DOHH2 (cell line): ENCODE measurements around the gene CAV1.

ENCODE experiments used
- EZH2phosphoT487 ChIP-seq: fragments of 200-600 bp; sonication (generic); IDR thresholded peaks from 2 replicates; pipeline ENCODE4 v1.6.1; 2017; ENCODE audit warnings: borderline replicate concordance, mild to moderate bottlenecking, antibody characterized with exemption, low read length, moderate library complexity, mixed read lengths
- TF ChIP-seq, protein P1 (sequence below): fragments of 200-600 bp; sonication (generic); IDR thresholded peaks from one replicate; pipeline ENCODE4 v1.5.1; 2014; ENCODE audit warnings: antibody characterized with exemption, mild to moderate bottlenecking, low read depth, low read length; ENCODE audit not compliant: poor library complexity, severe bottlenecking

DNA sequence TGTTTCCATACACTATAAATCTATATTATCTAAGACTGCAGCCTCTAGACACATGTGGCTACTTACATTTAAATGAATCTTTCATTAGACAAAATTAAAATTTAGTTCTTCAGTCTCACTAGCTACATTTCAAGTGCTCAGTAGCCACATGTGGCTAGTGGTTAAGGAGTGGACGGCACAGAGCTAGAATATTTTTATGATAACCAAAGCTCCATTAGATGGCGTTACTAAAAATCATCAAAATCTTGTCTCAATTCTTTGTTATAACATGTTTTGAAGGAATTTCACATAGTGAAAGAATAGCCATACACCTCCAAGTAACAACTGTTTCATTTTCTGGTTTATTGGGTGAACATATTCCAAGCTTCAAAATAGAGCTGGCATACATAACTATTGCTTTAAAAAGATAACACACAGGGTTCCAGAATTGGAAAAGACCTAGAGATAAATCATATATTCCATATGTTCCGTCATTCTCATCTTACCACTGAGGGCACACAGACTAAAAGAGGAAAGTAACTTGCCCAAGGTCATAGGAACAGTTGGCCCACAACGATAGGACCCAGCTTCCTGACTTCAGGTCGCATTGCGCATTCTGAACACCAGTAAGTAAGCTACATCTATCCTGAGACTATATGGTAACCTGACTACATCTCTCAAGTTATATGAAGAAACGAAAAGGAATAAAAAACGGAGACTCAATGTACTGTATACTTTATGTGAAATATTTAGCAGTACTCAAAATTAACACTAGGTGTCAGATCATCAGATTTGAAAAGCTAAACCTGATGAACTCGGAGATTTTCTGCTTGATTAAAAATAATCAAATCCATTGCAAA lies 66.6 kb downstream of the CAV1 start:
- TF ChIP-seq, protein P1, sequence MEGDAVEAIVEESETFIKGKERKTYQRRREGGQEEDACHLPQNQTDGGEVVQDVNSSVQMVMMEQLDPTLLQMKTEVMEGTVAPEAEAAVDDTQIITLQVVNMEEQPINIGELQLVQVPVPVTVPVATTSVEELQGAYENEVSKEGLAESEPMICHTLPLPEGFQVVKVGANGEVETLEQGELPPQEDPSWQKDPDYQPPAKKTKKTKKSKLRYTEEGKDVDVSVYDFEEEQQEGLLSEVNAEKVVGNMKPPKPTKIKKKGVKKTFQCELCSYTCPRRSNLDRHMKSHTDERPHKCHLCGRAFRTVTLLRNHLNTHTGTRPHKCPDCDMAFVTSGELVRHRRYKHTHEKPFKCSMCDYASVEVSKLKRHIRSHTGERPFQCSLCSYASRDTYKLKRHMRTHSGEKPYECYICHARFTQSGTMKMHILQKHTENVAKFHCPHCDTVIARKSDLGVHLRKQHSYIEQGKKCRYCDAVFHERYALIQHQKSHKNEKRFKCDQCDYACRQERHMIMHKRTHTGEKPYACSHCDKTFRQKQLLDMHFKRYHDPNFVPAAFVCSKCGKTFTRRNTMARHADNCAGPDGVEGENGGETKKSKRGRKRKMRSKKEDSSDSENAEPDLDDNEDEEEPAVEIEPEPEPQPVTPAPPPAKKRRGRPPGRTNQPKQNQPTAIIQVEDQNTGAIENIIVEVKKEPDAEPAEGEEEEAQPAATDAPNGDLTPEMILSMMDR = peak; percentile 76
- no peak for TF ChIP-seq EZH2phosphoT487
